Body of pancreas (tissue), 4 donors: ENCODE data around the gene KNDC1.

Experiments
- POLR2A ChIP-seq, 3 donors: fragments of 450-650 bp; IDR thresholded peaks; one replicate each; pipeline ENCODE4 v1.6.1; 2016; ENCODE audit warnings: antibody characterized with exemption in 3 of 3, mild to moderate bottlenecking in 2 of 3
- TF ChIP-seq, protein P1 (sequence below), 7 experiments: fragments of 450-650 bp in 4 of 7; fragments of 200-600 bp in 3 of 7; sonication (generic) in 3 of 7; IDR thresholded peaks; one replicate each; pipeline ENCODE4 v1.5.1; 2016 to 2019; ENCODE audit warnings: antibody characterized with exemption in 7 of 7

- TF ChIP-seq POLR2A (IDR thresholded peaks at IDR 0.05), result no peak
- TF ChIP-seq, protein P1, sequence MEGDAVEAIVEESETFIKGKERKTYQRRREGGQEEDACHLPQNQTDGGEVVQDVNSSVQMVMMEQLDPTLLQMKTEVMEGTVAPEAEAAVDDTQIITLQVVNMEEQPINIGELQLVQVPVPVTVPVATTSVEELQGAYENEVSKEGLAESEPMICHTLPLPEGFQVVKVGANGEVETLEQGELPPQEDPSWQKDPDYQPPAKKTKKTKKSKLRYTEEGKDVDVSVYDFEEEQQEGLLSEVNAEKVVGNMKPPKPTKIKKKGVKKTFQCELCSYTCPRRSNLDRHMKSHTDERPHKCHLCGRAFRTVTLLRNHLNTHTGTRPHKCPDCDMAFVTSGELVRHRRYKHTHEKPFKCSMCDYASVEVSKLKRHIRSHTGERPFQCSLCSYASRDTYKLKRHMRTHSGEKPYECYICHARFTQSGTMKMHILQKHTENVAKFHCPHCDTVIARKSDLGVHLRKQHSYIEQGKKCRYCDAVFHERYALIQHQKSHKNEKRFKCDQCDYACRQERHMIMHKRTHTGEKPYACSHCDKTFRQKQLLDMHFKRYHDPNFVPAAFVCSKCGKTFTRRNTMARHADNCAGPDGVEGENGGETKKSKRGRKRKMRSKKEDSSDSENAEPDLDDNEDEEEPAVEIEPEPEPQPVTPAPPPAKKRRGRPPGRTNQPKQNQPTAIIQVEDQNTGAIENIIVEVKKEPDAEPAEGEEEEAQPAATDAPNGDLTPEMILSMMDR (IDR thresholded peaks at IDR 0.05), result no peak
Observed at GRCh38 chr10:133110609-133111275, 49.3 kb upstream of the KNDC1 start.
